Measurements from ENCODE around the gene PSEN1.

The PSEN1 gene

DNA sequence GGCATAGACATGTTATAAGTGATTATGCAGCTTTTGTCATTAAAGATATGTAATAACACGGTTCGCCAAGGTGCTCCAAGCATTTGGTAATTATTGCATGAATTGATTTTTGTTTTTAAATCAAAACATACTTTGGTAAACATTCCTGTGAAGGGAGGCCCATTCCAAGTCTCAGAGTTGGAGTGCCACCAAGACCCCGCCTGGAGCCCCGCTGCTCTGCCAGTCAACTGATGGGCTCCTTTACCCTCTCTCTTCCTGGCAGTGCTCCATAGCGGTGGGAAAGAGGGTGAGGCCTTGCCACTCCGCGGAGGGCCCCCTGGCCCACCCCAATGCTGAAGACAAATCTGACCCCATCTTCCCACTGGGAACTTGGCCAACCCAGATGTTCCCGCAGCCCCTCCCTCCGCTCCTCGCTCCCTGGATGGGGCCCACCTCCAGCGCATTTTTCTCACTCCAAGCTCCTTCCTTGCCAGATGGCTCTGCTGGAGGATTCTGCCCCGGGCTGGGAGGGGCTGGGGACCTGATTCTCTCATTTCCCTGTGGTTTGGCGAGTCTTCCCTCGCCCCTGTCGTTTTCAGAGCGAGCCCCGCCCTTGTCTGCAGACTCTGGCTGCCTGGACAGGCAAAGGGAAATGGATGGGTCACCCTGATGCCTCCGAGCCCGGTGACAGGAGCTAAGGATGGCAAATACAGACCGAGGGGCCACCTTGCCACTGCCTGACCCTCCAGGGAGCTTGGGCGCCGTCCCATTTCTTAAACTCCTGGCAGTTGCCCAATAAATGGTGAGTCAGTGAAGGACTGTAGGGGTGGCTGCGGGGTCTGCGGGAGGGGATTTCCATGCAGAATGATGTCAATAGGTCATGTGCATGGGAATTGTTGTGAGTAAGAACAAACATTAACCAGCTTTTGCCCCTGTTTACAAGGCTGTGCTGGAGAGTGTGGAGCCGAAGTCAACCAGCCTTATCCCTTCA, 91.8 kb downstream of the PSEN1 start:
- Histone ChIP-seq H3K9ac (no peak overlapping the region), H2AFZ (ENCODE audit: low read depth) (no peak overlapping the region), H3K4me3 (IDR thresholded peaks at IDR 0.05; ENCODE audit: insufficient read depth, low read depth, low read length) (no peak overlapping the region), H3K79me2 (ENCODE audit: insufficient read depth, low read depth) (no peaks in the 10 kb centered on the region), H3K27me3 (ENCODE audit: insufficient read depth, low read depth) (no peaks in the 10 kb centered on the region), H3K36me3 (ENCODE audit: insufficient read depth) (no peaks in the 10 kb centered on the region), H3K4me2 (no peak overlapping the region), H4K20me1 (ENCODE audit: insufficient read depth) (no peaks in the 10 kb centered on the region), H3K27ac (no peak overlapping the region), H3K4me1 (ENCODE audit: low read depth, poor library complexity, severe bottlenecking) (peaks cover 8% of the 10 kb centered on the region)
- TF ChIP-seq, protein P1, sequence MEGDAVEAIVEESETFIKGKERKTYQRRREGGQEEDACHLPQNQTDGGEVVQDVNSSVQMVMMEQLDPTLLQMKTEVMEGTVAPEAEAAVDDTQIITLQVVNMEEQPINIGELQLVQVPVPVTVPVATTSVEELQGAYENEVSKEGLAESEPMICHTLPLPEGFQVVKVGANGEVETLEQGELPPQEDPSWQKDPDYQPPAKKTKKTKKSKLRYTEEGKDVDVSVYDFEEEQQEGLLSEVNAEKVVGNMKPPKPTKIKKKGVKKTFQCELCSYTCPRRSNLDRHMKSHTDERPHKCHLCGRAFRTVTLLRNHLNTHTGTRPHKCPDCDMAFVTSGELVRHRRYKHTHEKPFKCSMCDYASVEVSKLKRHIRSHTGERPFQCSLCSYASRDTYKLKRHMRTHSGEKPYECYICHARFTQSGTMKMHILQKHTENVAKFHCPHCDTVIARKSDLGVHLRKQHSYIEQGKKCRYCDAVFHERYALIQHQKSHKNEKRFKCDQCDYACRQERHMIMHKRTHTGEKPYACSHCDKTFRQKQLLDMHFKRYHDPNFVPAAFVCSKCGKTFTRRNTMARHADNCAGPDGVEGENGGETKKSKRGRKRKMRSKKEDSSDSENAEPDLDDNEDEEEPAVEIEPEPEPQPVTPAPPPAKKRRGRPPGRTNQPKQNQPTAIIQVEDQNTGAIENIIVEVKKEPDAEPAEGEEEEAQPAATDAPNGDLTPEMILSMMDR (conservative IDR thresholded peaks at IDR 0.05; ENCODE audit: low read depth, low read length) = no peak

DNA sequence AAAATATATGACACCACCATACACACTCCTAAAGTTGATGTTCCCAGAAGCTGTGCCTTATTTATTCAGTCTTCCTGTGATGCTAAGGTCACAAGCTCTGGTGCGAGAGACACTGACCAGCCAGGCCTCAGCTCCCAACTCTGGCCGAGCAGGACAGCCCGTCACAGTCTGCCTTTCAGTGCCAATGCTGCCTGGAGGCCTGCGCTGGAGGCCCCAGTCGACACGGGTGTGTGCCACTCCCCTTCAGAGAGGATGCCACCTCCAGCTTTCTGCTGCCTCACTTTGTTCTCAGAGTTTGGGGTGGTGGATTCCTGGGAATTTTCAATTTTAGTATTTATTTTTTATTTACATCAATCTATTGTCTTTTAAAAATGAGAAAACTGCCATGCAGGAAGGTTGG, 93.7 kb downstream of the PSEN1 start:
- H4K20me1 ChIP-seq (ENCODE audit: insufficient read depth) = no peaks in the 10 kb centered on the region
- no peak overlapping the region for H3K4me3 ChIP-seq (IDR thresholded peaks at IDR 0.05; ENCODE audit: insufficient read depth, low read depth, low read length)
- H3K9ac ChIP-seq = no peak overlapping the region
- H3K27ac ChIP-seq = no peak overlapping the region
- H3K27me3 ChIP-seq (ENCODE audit: insufficient read depth, low read depth) = no peaks in the 10 kb centered on the region
- no peak overlapping the region for H2AFZ ChIP-seq (ENCODE audit: low read depth)
- no peaks in the 10 kb centered on the region for H3K36me3 ChIP-seq (ENCODE audit: insufficient read depth)
- H3K4me1 ChIP-seq (ENCODE audit: low read depth, poor library complexity, severe bottlenecking) = peaks cover 9% of the 10 kb centered on the region
- TF ChIP-seq, protein P1 (conservative IDR thresholded peaks at IDR 0.05; ENCODE audit: low read depth, low read length) = no peak
- no peak overlapping the region for H3K4me2 ChIP-seq
- H3K79me2 ChIP-seq (ENCODE audit: insufficient read depth, low read depth) = no peaks in the 10 kb centered on the region

DNA sequence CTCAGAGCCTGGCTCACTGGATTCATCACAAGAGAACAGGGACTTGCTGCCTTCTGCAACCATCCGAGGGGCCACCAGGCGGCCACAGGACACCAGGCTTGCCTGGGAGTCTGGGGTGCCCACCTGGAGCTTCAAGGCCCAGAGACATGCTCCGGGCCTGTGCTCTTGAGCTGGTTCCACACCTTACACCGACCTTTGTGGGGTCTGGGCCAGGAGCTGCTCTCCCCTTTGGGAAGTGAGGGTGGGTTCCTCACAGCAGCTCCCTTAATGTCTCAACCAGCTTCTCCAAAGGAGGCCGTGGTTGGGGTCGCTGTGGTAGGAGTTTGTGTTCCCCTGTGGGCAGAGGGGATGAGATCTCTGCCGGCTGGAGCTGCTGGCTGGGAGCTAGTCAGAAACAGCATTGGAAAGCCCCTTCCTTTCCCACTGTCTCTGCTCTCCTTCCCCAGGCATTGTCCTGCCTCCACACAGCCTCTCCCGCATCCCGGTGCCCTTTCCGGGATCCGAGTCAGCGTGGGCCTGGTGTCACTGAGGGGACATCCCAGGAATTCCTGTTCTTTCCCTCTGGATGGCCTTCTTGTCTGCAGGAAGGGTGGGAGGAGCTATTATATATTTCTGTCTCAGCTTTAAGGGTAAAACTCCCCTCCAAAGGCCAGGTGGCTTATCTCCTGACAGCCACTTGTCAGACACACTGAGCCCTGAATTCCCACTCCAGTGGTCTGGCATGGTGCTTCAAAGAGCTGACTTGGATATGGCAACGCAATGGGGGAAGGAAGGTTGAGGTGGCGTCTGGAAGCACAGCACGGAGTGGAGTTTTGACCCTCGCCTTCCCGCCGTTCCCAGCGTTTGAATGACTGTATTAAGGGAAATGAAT, 95.9 kb downstream of the PSEN1 start:
- Histone ChIP-seq H3K27ac (no peak overlapping the region), H2AFZ (ENCODE audit: low read depth) (no peak overlapping the region), H3K36me3 (ENCODE audit: insufficient read depth) (no peaks in the 10 kb centered on the region), H4K20me1 (ENCODE audit: insufficient read depth) (no peaks in the 10 kb centered on the region), H3K79me2 (ENCODE audit: insufficient read depth, low read depth) (no peaks in the 10 kb centered on the region), H3K9ac (no peak overlapping the region), H3K4me3 (IDR thresholded peaks at IDR 0.05; ENCODE audit: insufficient read depth, low read depth, low read length) (no peak overlapping the region), H3K4me1 (ENCODE audit: low read depth, poor library complexity, severe bottlenecking) (peaks cover 9% of the 10 kb centered on the region), H3K4me2 (no peak overlapping the region), H3K27me3 (ENCODE audit: insufficient read depth, low read depth) (no peaks in the 10 kb centered on the region)
- TF ChIP-seq, protein P1 (conservative IDR thresholded peaks at IDR 0.05; ENCODE audit: low read depth, low read length) = no peak

DNA sequence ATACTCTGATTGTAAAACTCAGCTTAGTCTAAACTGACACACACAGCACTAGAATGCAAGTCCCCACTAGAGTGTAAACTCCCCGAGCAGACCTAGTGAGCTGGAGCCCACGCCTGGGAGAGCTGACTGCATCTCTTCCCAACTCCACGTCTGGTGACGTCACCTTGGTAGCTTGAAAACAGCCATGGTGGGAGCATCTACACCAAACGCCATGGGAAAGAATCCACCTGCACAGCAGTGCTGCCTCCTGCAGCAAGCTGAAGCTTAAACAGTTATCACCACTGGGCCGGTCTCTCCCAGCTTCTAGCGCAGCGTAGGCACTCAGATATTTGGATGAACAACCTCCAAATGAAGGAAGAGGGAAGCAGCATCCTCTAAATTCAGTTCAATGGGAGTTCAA, 96.7 kb downstream of the PSEN1 start:
- Histone ChIP-seq H3K36me3 (ENCODE audit: insufficient read depth) (no peaks in the 10 kb centered on the region), H3K4me2 (no peak overlapping the region), H3K9ac (no peak overlapping the region), H3K27me3 (ENCODE audit: insufficient read depth, low read depth) (no peaks in the 10 kb centered on the region), H4K20me1 (ENCODE audit: insufficient read depth) (no peaks in the 10 kb centered on the region), H3K27ac (no peak overlapping the region), H3K79me2 (ENCODE audit: insufficient read depth, low read depth) (no peaks in the 10 kb centered on the region), H3K4me3 (IDR thresholded peaks at IDR 0.05; ENCODE audit: insufficient read depth, low read depth, low read length) (no peak overlapping the region), H2AFZ (ENCODE audit: low read depth) (no peak overlapping the region), H3K4me1 (ENCODE audit: low read depth, poor library complexity, severe bottlenecking) (peaks cover 9% of the 10 kb centered on the region)
- TF ChIP-seq, protein P1 (conservative IDR thresholded peaks at IDR 0.05; ENCODE audit: low read depth, low read length) = no peak
